GM12875 (cell line): Measurements from ENCODE around the gene SRC.

Experiments
- H3K4me3 ChIP-seq: one replicate; pipeline ENCODE4 v1.5.1; 2011; ENCODE audit warnings: low read depth, low read length, control low read depth
- TF ChIP-seq, protein P1 (sequence below): IDR thresholded peaks from 2 replicates; pipeline ENCODE4 v1.5.1; 2011; ENCODE audit warnings: low read depth, mild to moderate bottlenecking, control low read depth, inconsistent platforms, low read length, moderate library complexity, borderline replicate concordance; ENCODE audit not compliant: insufficient read depth

SRC gene

GRCh38 chr20:37331060-37331857, 14.7 kb upstream of the SRC start:
- no peak overlapping the region for H3K4me3 ChIP-seq
- TF ChIP-seq, protein P1, sequence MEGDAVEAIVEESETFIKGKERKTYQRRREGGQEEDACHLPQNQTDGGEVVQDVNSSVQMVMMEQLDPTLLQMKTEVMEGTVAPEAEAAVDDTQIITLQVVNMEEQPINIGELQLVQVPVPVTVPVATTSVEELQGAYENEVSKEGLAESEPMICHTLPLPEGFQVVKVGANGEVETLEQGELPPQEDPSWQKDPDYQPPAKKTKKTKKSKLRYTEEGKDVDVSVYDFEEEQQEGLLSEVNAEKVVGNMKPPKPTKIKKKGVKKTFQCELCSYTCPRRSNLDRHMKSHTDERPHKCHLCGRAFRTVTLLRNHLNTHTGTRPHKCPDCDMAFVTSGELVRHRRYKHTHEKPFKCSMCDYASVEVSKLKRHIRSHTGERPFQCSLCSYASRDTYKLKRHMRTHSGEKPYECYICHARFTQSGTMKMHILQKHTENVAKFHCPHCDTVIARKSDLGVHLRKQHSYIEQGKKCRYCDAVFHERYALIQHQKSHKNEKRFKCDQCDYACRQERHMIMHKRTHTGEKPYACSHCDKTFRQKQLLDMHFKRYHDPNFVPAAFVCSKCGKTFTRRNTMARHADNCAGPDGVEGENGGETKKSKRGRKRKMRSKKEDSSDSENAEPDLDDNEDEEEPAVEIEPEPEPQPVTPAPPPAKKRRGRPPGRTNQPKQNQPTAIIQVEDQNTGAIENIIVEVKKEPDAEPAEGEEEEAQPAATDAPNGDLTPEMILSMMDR = no peak

DNA sequence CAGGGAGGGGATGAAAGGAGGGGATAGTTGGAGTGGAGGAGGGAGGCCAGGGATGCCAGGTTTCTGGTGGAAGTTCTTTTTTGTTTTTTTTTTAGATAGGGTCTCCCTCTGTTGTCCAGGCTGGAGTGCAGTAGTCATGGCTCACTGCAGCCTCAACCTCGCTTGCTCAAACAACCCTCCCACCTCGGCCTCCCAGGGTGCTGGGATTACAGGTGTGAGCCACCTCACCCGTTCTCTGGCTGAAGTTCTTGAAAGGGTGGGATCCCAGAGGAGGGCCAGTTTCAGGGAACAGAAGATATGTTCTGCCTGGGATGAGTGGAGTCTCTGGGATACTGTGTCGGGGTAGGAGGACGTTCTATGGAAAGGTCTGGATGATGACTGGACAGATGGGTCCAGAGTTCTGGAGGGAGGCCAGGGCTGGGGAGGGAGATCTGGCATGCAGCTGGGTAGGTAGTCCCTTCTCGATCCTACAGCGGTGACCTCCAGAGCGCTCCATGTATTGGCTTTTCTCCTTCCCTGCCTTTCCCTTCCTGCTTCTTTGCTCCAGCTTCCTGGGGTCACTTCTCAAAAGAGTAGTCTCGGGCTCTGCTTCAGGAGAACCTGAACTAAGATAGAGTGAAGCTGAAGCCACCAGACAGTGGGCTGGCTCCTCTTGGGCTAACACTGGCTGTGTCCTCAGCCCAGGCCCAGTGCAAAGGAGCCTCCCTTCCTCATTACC, 12.7 kb upstream of the SRC start:
- TF ChIP-seq, protein P1 = no peak
- H3K4me3 ChIP-seq = no peak overlapping the region

GRCh38 chr20:37333848-37334318, 12.1 kb upstream of the SRC start:
- TF ChIP-seq, protein P1 = no peak
- no peak overlapping the region for H3K4me3 ChIP-seq

- no peak overlapping the region for H3K4me3 ChIP-seq
- TF ChIP-seq, protein P1 = no peak
Measured at GRCh38 chr20:37334450-37334849, 11.5 kb upstream of the SRC start.

GRCh38 chr20:37335642-37336368, 10.1 kb upstream of the SRC start:
- no peak overlapping the region for H3K4me3 ChIP-seq
- TF ChIP-seq, protein P1 = no peak

- H3K4me3 ChIP-seq = no peak overlapping the region
- TF ChIP-seq, protein P1 = no peak
Measured at GRCh38 chr20:37336369-37337207, 9.4 kb upstream of the SRC start.
